Fibroblast of lung (primary cell): ENCODE data around the gene KLHL29. TPM values are rescaled to one million over a fixed set of nuclear protein-coding genes. Genes with fewer than 3 reads are reported as not detected.

ENCODE experiments used
- DNase-seq, 2 donors: peaks; one replicate each; pipeline versions ENCODE4 v3.0.0 to v3.0.0-alpha.2; 2010; ENCODE audit warnings: low read depth in 2 of 2
- H2AFZ ChIP-seq: 2 replicates; pipeline ENCODE4 v1.5.1; 2012; ENCODE audit warnings: low read length, control low read depth, inconsistent platforms
- H3K27ac ChIP-seq: 2 replicates; pipeline ENCODE4 v1.5.1; 2011; ENCODE audit warnings: low read length, control low read depth; ENCODE audit not compliant: insufficient read depth
- H3K27me3 ChIP-seq: 2 replicates; pipeline ENCODE4 v1.5.1; 2011; ENCODE audit warnings: mild to moderate bottlenecking, low read length; ENCODE audit not compliant: control insufficient read depth, insufficient read depth
- H3K36me3 ChIP-seq: 2 replicates; pipeline ENCODE4 v1.5.1; 2011; ENCODE audit warnings: low read length; ENCODE audit not compliant: control insufficient read depth, insufficient read depth
- H3K4me1 ChIP-seq: 2 replicates; pipeline ENCODE4 v1.5.1; 2011; ENCODE audit warnings: low read length; ENCODE audit not compliant: control insufficient read depth, insufficient read depth; ENCODE audit errors: extremely low read depth
- H3K4me2 ChIP-seq: 2 replicates; pipeline ENCODE4 v1.5.1; 2011; ENCODE audit warnings: low read length, control low read depth; ENCODE audit not compliant: insufficient read depth; ENCODE audit errors: extremely low read depth
- H3K4me3 ChIP-seq, 4 experiments: fragments of 200-600 bp in 1 of 4; sonication (generic) in 1 of 4; replicated peaks in 1 of 4; 2 replicates each; pipeline ENCODE4 v1.5.1; 2011 to 2016; ENCODE audit warnings: low read length in 4 of 4, low read depth in 3 of 4, mild to moderate bottlenecking in 3 of 4, control low read depth in 2 of 4, inconsistent platforms in 1 of 4, mixed read lengths in 1 of 4; ENCODE audit not compliant: insufficient read depth in 1 of 4; ENCODE audit errors: control extremely low read depth in 1 of 4
- H3K79me2 ChIP-seq: 2 replicates; pipeline ENCODE4 v1.5.1; 2012; ENCODE audit warnings: mild to moderate bottlenecking, low read length, inconsistent platforms; ENCODE audit not compliant: control insufficient read depth, insufficient read depth
- H3K9ac ChIP-seq: 2 replicates; pipeline ENCODE4 v1.5.1; 2011; ENCODE audit warnings: mild to moderate bottlenecking, low read length, control low read depth; ENCODE audit not compliant: insufficient read depth
- H3K9me3 ChIP-seq: 2 replicates; pipeline ENCODE4 v1.5.1; 2012; ENCODE audit warnings: low read depth, low read length; ENCODE audit not compliant: control insufficient read depth, insufficient read depth
- H4K20me1 ChIP-seq: 2 replicates; pipeline ENCODE4 v1.5.1; 2011; ENCODE audit warnings: low read length; ENCODE audit not compliant: control insufficient read depth, insufficient read depth; ENCODE audit errors: extremely low read depth
- CTCF ChIP-seq, 2 donors: IDR thresholded peaks in 1 of 2; conservative IDR thresholded peaks in 1 of 2; 1 replicate in 1 of 2; 2 replicates in 1 of 2; pipeline ENCODE4 v1.5.1; 2011 to 2012; ENCODE audit warnings: low read length in 2 of 2, control low read depth in 1 of 2, inconsistent platforms in 1 of 2, low read depth in 1 of 2, mild to moderate bottlenecking in 1 of 2
- EZH2 ChIP-seq: IDR thresholded peaks from 2 replicates; pipeline ENCODE4 v1.5.1; 2012; ENCODE audit warnings: low read length, control low read depth, mild to moderate bottlenecking; ENCODE audit errors: missing control alignments
- polyA plus RNA-seq, 2 donors: library from polyadenylated mRNA; depleted of rRNA in 1 of 2; stranded (reverse) in 1 of 2; unstranded in 1 of 2; fragments of >200 nt; gene quantifications; 2 replicates each; pipeline ENCODE4 v1.2.1, GENCODE V29; 2011 to 2012; ENCODE audit warnings: missing spikeins in 1 of 2
- total RNA-seq: library from RNA; depleted of rRNA; stranded (reverse); fragments of >200 nt; gene quantifications from 2 replicates; pipeline ENCODE4 v1.2.1, GENCODE V29; 2014

The KLHL29 gene
- total and polyA plus RNA-seq, 2 donors (not counting 1 experiment from before 2014, with no cell fraction given) = 7.1 to 7.9 TPM

- H3K36me3 ChIP-seq = no peaks in the 10 kb centered on the region
- H3K4me3 ChIP-seq = no peak overlapping the region
- no peak overlapping the region for H2AFZ ChIP-seq
- no peaks in the 10 kb centered on the region for H4K20me1 ChIP-seq
- H3K27ac ChIP-seq = no peak overlapping the region
- no peak for DNase-seq
- no peaks in the 10 kb centered on the region for H3K79me2 ChIP-seq
- no peak for TF ChIP-seq EZH2
- TF ChIP-seq CTCF (conservative IDR thresholded peaks at IDR 0.05 in 1 of 2, IDR thresholded peaks at IDR 0.05 in 1 of 2; ENCODE audit: low read depth in 1 of 2, low read length in 2 of 2) = no peak
- no peaks in the 10 kb centered on the region for H3K27me3 ChIP-seq
- H3K4me1 ChIP-seq = peaks cover 8% of the 10 kb centered on the region
- H3K9ac ChIP-seq = no peak overlapping the region
- H3K4me2 ChIP-seq = no peak overlapping the region
- no peaks in the 10 kb centered on the region for H3K9me3 ChIP-seq
Observed at GRCh38 chr2:23640711-23641110, 255.7 kb downstream of the KLHL29 start.

GRCh38 chr2:23642516-23642915 lies 257.5 kb downstream of the KLHL29 start:
- no peak overlapping the region for H3K9ac ChIP-seq
- no peaks in the 10 kb centered on the region for H3K27me3 ChIP-seq
- TF ChIP-seq EZH2 (no peak), CTCF (conservative IDR thresholded peaks at IDR 0.05 in 1 of 2, IDR thresholded peaks at IDR 0.05 in 1 of 2; ENCODE audit: low read depth in 1 of 2, low read length in 2 of 2) (no peak)
- no peak overlapping the region for H3K4me2 ChIP-seq
- H3K4me1 ChIP-seq = peaks cover under 1% of the 10 kb centered on the region
- no peaks in the 10 kb centered on the region for H3K9me3 ChIP-seq
- H3K36me3 ChIP-seq = no peaks in the 10 kb centered on the region
- H4K20me1 ChIP-seq = no peaks in the 10 kb centered on the region
- no peak overlapping the region for H3K4me3 ChIP-seq
- no peak overlapping the region for H2AFZ ChIP-seq
- DNase-seq = no peak
- H3K79me2 ChIP-seq = no peaks in the 10 kb centered on the region
- no peak overlapping the region for H3K27ac ChIP-seq

- Histone ChIP-seq H3K9me3 (no peaks in the 10 kb centered on the region), H4K20me1 (no peaks in the 10 kb centered on the region), H2AFZ (no peak overlapping the region), H3K4me2 (no peak overlapping the region), H3K9ac (no peak overlapping the region), H3K79me2 (no peaks in the 10 kb centered on the region), H3K27me3 (no peaks in the 10 kb centered on the region), H3K36me3 (no peaks in the 10 kb centered on the region), H3K27ac (no peak overlapping the region), H3K4me1 (peaks cover 2% of the 10 kb centered on the region), H3K4me3 (no peak overlapping the region)
- no peak for DNase-seq
- no peak for TF ChIP-seq CTCF (conservative IDR thresholded peaks at IDR 0.05 in 1 of 2, IDR thresholded peaks at IDR 0.05 in 1 of 2; ENCODE audit: low read depth in 1 of 2, low read length in 2 of 2)
- TF ChIP-seq EZH2 = no peak
Observed at GRCh38 chr2:23645230-23645808, 260.3 kb downstream of the KLHL29 start.
